GM19035 (cell line): ENCODE measurements around the gene ATP6V1B1.

Experiments
- ATAC-seq: cut with Tn5 transposase; IDR thresholded peaks from one replicate; pipeline ENCODE4 v1.9.1; 2021; ENCODE audit not compliant: unreplicated experiment

The ATP6V1B1 gene

DNA sequence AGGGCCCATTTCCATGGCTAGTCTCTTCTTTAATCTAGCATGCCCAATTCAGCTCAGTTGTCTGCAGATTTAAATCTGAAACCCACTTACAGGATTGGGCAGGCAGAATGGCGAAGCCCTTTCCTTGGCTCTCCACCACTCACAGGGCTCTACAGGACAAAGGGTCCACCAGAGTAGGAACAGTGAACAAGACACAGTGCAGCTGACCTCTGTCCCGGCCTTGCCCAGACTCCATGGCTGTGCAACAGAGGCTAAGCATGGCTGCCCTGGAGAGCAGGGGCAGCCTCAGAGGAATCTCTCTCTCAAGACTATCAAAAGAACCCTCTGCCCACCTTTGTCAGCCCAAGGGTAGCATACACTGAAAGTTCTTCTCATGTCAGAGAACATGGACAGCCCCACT is 9.7 kb upstream of the ATP6V1B1 start:
- no peak for ATAC-seq

DNA sequence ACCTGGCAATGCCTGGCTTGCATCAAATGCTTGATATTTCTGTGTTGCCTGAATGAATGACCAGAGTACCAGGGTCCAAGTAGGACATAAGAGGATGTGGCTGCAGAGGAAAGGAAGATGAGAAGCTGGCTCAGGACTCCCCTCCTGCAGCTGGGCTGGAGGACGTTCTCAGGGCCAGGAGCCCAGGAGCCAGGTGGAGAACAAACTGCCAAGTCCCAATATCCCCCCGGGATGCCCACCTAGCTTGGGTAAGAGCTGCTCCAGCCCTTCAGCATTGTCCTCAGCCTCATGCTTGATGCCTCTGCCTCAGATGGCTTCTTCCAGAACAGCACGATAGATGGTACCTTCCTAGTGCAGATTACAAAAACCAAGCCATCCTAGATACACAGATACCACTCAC is 8.6 kb upstream of the ATP6V1B1 start:
- ATAC-seq = no peak

DNA sequence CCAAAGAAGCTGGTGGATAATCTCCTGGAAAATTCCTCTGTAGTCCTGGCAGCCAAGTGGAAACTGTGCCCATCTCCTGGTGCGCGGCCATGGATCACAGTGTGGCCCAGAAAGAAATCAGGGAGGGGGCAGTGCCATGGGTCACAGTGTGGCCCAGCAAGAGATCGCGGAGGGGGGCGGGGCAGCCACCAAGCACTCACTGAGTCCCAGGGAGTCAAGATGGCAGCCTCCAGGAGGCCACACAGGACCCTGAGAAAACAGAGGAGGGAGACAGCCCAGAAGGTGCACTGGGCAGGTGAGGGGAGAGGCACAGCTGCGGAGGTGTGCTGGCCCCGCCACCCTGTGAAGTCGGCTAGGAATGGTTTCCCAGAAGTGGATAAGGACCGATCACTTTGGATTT is 8.1 kb upstream of the ATP6V1B1 start:
- ATAC-seq = no peak

DNA sequence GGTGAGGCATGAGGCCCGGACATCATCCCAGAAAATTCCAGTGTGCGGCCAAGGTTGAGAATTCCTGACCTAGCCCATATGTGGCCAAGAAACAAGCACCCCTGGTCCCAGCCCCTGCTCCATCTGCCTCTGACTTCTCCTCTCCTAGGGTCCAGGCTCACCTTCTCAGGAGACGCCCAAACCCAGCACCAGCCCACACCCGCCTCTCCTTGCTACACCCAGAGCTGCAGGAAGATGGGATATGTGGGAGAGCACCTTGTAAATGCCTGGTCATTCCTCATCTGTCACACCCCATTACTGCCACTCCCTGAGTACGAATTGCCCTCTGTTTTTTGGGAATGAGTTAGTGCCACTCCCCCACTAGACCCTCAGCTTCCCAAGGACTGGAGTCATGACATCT is 7.3 kb upstream of the ATP6V1B1 start:
- no peak for ATAC-seq

DNA sequence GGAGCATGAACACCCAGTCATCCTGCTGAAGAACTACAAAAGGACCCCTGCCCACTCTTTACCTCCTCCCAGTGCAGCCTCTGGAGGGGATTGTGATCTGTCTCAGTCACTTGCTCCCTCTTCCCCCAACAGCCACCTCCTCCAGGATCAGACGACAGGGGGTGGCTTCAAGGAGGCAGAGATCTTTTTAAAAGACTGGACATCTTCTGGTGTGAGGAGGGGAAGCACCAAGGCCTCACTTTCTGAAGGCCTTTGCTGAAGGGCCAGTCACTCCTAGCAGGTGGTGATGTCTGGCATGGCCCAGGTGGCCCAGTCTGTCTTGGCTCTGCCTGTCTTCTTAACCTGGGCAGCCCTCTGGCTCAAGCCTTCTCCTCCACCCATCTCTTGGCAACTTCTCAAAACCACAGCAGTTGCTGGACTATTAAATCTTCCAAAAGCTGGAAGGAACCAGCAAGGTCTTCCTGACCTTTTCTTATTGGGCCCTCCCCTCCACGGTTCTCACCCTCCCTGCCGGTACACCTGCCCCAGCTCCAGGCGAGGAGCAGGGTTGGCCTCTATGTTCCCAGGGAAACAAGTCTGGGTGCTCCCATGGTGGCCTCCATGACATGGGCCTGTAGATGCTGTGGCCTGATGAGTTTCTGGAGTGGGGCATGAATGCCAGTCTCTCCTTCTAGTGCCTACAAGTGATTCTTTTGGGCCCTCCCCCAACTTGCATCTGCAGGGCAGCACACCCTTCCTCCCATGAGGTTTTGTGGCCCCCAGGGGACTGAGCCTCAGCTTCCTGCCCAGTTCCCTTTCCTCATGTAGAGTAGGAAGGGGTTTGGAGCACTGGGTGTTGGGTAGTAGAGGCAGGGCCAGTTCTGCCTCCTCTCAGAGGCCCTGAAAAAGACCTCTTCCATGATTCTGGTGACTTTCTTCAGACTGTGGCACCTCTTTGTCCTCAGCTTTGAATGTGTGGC is 5.0 kb upstream of the ATP6V1B1 start:
- ATAC-seq = no peak

DNA sequence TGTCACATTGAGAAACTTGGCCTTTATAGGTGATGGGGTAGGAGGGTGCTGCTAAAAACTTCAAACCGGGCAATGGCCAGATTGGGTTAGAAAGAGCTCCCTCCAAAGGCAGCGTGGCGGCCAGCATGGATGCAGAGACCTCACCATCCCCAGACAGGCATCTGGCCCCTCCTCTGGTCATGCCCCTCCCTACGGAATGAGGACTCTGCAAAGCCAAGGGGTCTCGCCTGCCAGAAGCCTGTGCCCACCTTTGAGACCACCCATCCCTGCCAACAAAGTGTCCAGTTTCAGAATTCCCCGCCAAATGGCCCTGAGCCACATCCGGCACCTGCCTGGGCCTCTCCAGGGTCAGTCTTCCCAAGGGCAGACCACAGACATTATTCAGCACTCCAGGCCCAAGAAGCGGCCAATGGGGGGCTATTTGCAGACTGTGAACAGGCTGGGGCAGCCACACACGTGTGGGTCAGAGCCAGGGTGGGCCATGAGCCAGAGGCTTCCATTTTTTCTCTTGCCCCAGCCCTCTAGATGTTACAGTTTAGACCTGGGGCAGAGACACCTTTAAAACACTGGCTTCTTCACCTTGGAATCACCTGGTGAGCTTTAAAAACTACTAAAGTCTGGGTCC is 4.2 kb upstream of the ATP6V1B1 start:
- ATAC-seq = no peak

DNA sequence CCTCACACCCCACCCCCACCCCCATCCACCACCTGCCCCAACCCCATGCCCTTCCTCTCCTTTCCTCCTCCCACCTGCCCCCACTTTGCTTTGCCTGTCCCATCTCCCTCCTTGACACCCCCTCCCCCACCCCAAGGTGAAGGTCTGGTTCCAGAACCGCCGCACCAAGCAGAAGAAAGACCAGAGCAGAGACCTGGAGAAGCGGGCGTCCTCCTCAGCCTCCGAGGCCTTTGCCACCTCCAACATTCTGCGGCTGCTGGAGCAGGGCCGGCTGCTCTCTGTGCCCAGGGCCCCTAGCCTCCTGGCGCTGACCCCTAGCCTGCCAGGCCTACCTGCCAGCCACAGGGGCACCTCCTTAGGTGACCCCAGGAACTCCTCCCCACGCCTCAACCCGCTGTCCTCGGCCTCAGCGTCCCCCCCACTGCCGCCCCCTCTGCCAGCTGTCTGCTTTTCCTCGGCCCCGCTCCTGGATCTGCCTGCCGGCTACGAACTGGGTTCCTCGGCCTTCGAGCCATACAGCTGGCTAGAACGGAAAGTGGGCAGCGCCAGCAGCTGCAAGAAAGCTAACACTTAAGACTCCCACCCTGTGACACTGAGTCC is 3.0 kb upstream of the ATP6V1B1 start:
- no peak for ATAC-seq

DNA sequence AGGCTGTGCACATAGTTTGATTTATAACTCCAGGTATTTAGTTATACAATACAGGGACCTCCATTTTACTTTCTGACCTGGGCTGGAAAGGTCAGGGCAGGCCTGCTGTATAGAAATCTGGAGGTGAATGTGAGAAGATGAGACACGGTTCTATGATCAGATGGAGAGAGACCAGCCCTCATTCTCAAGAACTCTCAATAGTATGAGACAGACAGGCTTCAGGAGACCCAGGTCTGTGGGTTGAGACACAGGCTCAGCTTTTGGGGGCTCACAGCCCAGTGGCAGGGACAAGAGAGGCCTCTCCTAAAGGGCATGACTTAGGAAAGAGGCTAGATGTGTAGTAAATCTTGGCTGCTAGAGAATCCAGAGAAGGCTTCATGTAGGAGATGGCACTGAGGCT is 719 bp upstream of the ATP6V1B1 start:
- no peak for ATAC-seq

DNA sequence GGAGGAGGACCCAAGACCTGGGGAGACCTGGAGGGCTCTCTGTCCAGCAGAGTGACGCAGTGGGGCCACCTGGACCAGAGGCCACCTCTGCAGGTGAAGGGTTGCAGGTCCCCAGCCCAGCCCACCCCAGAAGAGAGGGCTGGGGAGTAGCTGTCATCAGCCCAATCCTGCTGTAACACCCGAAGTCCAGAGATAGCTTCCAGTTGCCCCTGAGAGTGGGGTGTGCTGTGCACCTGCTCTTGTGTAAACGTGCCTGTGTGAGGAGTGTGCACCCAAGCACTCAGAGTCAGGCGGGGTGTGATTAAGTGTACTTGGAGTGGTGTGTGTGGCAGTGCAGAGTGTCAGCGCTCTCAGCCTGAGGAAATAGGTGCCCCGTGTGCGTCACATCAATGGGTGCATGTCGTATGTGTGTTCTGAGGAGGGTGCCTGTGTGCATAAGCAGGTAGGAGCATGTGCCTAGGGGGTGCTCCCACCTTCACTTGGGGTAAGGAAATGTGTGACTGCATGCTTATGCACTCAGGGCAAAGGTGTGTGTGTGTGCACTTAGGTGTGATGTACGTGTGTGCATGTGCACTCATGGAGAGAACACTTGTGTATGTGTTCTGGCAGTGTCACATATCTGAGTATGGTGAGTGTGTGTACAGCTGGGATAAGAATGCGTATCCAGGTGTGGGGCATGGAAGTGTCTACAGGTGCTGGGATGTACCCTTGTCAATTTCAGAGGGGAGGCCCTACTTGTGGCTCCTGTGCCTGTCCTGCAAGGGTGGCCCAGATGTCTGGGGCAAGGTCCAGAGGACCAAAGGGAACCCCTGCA is 672 bp downstream of the ATP6V1B1 start:
- ATAC-seq = no peak

DNA sequence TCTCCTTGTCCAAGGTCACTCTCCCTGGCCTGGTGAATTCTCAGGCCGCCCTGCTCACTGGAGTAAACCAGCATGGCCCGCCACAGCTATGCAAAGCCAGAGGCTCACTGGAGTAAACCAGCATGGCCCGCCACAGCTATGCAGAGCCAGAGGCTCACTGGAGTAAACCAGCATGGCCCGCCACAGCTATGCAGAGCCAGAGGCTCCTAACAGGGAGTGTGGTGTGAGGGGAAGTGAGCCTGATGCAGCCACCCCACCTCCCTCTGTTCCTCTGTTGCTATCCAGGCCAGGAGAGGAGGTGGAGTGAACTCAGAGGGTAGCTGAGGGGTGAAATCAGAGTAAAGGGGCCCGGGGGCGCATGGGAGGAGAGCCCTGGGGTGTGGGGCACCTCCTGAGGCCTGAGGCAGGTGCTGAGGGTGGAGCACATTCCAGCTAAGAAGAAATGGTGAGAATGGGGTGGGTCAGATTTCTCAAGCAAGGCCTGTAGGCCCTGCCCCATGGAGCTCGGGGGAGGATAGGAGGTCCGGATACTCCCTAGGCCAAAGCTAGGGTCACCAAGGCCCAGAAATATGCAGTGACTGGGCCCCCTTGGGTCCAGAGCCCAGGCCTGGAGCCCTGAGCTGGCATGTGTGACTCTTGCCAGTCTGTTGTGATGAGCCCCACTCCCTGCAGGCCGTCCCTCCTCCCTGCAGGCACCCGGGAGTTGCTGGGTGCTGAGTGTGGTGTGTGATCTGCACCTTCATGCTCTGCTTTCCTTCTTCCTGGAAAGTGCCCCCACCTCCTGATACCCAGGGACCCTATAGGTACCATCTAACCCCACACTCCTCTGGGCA is 1.5 kb downstream of the ATP6V1B1 start:
- ATAC-seq = no peak

DNA sequence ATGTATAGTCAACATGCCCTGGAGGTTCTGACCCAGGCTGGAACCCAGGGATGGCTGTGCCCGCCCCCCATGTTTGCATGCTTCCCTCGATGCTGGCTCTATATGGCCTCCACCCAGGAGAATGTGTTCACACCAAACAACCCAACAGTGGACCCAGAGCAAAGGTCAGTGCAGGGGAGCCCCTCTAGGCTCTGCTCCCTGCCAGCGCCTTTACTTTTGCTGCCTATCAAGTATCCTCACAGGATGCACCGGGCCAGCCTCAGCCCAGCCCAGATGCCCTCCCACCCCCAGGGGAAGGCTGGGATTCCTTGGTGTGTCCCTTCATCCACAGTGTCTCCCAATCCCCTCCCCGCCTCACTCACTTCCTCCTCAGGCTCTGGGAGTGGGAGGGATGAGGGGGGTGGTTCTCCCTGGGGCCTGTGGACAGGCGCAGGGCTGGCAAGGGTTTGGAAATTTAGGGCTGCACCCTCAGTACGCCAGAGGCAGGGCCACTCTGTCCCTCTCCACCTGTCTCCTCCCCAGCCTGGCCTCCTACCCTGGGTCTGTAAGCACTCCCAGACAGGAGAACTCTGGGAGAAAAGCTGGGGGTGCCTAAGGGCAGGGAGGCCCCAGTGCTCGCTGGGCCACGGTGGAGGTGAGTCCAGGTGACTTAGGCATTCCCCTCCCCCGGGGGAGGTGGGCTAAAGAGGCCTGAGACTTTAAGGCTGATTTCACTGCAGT is 2.3 kb downstream of the ATP6V1B1 start:
- ATAC-seq = no peak

DNA sequence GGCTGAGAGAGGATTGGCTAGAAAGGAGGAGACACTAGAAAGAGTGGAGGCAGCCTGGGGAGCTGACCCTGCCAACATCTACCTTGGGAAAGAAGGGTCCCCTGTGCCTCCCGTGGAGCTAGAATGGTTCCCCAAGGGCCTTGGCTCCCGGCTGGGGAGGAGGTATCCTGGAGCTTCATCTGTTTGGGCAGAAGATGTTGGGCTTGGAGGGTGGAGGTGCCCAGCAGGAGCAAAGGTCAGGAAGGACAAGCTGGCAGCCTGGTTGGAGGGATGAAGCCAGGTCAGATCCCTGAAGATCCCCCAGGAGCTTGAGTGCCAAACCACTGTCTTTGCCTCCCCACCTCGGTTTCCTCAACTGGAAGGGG is 2.9 kb downstream of the ATP6V1B1 start:
- ATAC-seq = no peak

DNA sequence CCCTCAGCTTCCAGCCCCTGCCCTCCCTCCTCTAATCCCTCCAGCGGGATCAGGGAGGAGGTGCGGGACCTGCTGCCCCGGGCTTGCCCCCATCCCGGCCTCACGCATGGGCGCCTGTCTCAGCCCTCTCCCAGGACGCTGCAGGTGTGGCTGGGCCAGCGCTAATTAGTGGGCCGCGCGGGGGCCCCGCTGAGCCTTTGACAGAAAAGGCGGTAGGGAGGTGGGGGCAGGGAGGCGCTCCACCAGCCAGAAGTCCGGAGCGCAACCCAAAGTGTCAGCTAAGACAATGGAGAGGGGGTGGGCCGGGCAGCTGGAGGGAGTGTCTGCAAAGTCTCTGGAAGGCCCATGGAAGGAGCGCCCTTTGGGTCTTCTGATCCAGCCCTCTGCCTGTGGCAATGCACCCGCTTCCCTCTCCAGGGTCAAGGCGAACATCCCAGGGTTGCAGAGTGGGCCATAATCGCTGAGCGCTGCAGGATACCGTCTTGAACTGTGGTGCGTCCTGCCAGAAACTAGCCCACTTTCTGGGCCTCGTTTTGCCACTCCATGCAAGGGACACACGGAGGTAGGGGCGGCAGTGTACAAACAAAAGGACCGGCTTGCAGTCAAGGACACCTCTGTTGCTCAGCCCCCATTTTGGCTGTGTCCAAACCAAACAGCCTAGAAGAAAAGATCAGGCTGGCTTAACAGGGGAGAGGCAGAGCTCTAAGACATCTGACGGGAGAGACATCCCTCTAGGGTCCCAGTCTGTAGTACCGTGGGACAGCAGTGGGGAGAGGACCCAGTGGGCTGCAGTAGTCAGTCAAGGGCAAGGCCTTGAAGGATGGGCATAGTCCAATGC is 3.5 kb downstream of the ATP6V1B1 start:
- no peak for ATAC-seq

DNA sequence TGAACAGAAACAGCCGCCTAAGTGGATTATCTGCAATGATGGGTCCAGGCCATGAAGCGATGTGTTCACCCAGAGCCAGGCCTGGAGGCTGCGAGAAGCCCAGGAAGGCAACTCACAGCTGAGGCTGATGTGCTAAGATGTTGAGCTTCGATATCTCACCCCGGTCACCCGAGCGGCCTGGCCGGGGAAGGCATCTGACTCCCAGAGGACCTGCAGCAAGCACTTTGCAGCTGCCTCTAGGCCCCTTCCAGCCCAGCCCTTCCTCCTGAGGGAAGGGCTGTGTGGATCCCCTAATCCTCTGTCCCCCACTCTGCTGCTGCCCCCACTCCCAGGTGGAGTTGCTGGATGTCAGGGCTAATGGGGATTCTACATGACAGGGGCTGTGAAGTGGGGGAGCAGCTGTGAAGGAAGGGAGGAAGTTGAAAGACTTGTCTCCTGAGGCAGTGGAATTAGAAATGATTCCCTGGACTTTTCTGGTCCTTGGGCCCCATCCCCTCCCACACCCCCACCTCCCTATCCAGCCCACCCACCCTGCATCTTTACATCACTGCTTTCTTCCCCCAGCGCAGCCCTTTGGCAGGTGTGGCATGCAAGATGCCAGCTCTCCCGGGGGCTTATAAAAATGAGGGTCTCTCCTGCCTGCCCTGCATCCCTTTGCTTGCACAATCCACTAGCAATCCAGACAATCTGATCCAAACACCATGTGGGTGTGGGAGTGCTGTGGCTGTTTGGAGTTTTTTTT is 4.3 kb downstream of the ATP6V1B1 start:
- no peak for ATAC-seq

DNA sequence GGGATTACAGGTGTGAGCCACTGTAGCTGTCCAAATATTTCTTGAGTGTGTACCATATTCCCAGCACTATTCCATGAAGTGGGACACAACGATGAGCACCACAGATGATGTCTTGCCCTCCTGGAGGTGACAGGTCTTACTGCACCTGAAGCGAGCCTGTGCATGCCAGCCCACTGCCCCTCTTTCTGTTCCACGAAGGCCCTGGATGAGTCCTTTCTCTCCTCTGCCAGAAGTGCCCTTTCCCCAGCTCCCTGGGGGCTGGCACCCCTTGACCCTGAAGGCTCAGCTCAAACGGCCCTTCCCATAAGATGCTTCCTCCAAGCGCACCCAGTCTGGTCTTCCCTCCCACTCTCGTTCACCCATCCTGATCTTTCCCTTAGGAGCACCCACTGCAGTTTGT is 5.5 kb downstream of the ATP6V1B1 start:
- ATAC-seq = no peak

DNA sequence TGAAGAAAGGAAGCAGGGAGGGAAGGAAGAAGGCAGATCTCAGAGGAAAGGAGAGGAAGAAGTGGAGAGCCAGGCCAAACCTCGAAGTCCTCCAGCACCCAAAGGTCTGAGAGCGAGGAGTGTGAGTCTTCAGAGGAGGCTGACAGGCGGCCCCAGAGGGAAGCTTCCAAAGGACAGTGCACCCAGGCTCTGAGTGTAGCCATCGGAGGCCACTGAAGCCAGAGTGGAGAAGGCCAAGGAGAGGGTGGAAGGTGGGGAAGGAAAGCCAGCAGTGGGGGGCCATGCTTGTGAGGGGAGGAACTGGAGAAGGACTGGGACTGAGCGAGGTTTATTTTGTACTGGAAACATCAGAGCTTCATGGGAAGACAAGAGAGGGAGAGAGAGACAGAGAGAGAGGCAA is 6.0 kb downstream of the ATP6V1B1 start:
- ATAC-seq = no peak

DNA sequence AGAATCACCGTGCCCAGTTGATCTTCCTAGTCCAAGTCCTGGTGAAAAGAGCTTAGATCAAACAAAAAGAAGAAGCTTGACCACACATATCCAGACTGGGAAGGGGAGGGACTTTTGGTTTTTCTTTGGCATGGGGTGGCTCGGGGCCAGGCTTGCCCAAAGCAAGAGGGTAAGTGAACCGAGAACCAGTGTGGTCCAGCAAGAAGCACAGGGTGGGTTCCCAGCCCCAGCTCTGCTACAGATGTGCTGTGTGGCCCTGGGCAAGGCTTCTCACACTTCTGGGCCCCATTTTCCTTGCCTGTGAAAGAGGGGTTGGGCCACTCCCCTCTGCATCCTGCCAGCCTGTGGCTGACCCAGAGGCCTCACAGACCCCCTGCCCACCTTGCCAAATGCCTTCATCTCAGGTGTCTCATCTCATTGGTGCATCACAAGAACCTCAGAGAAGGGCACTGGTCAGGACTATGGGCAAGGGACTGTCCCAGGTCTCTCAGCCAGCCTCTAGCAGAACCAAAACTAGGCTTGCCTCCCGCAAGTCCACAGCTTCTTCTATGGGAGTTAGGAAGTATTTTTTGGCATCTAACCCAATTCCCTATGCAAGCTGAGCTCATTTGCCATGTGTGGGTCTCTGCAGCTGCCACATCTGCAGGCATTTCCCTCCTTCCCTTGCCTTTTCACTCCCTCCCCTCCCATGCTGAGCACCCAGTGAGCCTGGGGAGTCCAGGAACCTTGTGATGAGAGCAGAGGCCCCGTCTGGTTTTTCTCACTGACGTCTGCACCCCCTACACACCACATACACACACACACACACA is 6.9 kb downstream of the ATP6V1B1 start:
- no peak for ATAC-seq
